Nucleus accumbens (tissue), 56 donors: ENCODE data around the gene EIF4G3.
"Not testable (repeated sequence)": the region's sequence is repeated elsewhere in the genome, so short reads cannot be mapped to it uniquely, and the experiment has no call there.

Experiments
- DNase-seq, 56 donors: peaks; one replicate each; lab custom pipeline; 2025; lab: John Stamatoyannopoulos, UW

Gene EIF4G3

DNA sequence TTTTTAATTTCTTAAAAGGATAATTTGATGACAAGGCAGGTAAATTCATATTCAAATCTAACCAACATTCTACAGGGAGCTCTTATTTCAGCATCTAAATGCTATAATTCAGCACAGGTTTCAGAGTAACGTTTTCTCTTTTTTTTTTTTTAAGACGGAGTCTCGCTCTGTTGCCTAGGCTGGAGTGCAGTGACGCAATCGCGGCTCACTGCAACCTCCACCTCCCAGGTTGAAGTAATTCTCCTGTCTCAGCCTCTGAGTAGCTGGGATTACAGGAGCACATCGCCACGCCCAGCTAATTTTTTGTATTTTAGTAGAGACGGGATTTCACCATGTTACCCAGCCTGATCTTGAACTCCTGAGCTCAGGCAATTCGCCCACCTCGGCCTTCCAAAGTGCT, 66.5 kb downstream of the EIF4G3 start:
- no peak for DNase-seq

DNA sequence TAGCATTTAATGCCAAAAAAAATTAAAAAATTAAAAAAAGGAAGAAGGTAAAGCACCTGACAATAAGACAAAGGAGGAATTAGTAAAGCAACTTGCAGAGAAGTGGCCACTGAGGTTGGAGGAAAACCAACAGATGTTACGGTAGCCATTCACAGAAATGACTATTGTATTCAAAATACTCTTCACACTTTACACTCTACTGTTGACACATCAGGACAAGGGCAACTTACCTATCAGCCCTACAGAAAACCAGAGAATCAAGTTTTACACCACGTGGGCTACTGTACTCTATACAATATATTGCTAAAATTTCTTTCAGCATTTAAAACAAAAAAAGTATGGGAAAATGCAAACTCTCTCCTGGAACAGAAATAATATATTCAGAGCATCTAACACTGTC, 70.0 kb downstream of the EIF4G3 start:
- no peak for DNase-seq

GRCh38 chr1:21106238-21106637, 70.5 kb downstream of the EIF4G3 start:
- no peak for DNase-seq

DNA sequence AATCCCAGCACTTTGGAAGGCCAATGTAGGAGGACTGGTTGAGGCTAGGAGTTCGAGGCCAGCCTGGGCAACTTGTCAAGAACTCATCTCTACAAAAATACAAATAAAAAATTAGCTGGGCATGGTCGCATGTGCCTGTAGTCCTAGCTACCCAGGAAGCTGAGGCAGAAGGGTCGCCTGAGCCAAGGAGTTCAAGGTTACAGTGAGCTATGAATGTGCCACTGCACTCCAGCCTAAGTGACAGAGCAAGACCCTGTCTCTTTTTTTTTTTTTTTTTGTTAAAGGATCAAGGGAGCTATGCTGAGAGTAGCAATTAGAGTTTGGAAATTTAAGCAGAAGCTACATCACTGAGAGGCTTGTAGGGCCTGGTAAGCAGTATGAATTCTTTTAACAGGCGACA, 70.9 kb downstream of the EIF4G3 start:
- DNase-seq: no peak

DNA sequence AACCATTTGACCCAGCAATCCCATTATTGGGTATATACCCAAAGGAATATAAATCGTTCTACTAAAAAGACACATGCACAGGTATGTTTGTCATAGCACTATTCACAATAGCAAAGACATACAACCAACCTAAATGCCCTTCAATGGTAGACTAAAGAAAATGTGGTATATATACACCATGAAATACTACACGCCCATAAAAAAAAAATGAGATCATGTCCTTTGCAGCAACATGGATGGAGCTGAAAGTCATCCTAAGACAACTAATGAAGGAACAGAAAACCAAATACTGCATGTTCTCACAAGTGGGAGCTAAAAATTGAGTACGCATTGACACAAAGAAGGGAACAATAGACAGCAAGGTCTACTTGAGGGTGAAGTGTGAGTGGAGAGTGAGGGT, 72.0 kb downstream of the EIF4G3 start:
- no peak for DNase-seq

- no peak for DNase-seq
These were observed 76.2 kb downstream of the EIF4G3 start for GRCh38 chr1:21100481-21100921.

DNA sequence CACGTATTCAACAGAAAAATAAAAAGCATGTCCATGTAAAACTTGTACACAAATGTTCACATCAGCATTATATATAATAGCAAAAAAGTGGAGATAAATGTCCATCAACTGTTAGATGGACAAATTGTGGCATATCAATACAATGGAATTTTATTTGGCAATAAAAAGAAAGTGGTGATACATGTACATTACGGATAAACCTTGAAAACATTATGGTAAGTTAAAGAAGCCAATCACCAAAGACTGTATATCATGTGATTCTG, 76.9 kb downstream of the EIF4G3 start:
- no peak for DNase-seq

DNA sequence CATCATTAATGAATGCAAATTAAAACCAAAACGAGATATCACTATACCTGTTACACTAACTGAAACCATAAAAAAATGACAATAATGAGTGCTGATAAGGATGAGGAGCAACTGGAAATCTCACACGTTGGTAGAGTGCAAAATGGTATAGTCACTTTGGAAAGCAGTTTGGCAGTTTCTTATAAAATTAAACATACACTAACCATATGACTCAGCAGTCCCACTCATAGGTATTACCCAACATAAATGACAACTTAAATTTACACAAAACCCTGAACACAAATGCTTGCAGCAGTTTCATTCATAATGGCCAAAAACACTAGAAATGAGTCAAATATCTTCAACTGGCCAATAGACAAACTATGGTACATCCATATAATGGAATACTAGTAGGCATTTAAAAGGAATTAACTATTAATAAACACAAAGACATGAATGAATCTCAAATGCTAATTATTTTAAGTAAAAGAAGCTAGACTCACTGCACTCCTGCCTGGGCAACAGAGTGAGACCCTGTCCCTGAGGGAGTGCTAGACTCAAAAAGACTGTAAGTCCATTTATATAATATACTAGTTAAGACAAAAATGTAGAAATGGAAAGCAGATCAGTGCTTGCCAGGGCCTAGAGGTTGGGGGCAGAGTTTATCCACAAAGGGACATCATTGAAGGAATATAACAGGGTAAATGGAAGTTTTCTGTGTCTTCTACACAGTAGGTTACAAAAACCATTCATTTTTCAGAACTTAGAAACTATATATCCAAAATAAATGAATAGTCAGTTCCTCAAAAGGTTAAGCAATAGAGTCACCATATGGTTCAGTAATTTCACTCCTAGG, 77.4 kb downstream of the EIF4G3 start:
- DNase-seq: no peak

- DNase-seq: no peak
These were observed 78.3 kb downstream of the EIF4G3 start for GRCh38 chr1:21098186-21098915.

GRCh38 chr1:21097729-21098128, 79.0 kb downstream of the EIF4G3 start:
- no peak for DNase-seq

DNA sequence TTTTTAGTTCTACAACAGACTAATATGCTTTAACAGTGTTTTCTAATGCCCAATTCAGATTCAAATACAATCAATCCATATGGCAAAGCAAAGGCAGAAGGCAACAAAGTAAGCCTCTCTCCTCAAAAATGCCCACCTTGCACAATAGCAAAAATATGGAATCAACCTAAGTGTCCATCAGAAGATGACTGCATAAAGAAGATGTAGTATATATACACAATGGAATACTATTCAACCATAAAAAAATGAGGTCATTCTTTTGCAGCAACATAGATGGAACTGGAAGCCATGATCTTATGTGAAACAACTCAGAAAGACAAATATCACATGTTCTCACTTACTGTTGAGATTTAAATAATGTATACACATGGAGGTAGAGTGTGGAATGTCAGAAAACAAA, 80.7 kb downstream of the EIF4G3 start:
- no peak for DNase-seq

DNA sequence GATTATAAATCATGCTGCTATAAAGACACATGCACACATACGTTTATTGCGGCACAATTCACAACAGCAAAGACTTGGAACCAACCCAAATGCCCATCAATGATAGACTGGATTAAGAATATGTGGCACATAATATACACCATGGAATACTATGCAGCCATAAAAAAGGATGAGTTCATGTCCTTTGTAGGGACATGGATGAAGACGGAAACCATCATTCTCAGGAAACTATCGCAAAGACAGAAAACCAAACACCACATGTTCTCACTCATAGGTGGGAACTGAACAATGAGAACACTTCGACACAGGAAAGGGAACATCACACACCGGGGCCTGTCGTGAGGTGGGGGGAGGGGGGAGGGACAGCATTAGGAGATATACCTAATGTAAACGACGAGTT, 82.4 kb downstream of the EIF4G3 start:
- DNase-seq: not testable (repeated sequence)

DNA sequence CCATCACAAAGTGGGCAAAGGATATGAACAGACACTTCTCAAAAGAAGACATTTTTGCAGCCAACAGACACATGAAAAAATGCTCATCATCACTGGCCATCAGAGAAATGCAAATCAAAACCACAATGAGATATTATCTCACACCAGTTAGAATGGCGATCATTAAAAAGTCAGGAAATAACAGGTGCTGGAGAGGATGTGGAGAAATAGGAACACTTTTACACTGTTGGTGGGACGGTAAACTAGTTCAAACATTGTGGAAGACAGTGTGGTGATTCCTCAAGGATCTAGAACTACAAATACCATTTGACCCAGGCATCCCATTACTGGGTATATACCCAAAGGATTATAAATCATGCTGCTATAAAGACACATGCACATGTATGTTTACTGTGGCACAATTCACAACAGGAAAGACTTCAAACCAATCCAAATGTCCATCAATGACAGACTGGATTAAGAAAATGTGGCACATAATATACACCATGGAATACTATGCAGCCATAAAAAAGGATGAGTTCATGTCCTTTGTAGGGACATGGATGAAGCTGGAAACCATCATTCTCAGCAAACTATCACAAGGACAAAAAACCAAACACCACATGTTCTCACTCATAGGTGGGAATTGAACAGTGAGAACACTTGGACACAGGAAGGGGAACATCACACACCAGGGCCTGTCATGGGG, 83.3 kb downstream of the EIF4G3 start:
- DNase-seq: not testable (repeated sequence)

GRCh38 chr1:21092545-21092944, 84.2 kb downstream of the EIF4G3 start:
- not testable (repeated sequence) for DNase-seq

DNA sequence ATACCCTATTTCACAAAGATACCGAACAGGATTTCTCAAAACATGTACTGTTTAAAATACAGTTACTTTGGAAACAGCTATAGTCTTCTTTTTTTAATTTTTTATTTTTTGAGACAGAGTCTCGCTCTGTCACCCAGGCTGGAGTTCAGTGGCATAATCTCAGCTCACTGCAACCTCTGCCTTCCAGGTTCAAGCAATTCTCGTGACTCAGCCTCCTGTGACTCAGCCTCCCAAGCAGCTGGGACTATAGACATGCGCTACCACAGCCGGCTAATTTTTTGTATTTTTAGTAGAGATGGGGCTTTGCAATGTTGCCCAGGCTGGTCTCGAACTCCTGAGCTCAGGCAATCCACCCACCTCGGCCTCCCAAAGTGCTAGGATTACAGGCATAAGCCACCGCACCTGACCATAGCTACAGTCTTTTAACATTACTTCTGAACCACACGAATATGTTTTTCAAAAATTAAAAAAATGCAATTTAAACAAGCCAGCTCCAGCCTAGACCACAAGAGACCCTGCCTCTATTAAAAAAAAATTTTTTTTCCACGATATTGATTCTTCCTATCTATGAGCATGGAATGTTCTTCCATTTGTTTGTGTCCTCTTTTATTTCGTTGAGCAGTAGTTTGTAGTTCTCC, 85.5 kb downstream of the EIF4G3 start:
- DNase-seq: peak in 10 of 56 donors; percentile 1 to 56 (median 14)

DNA sequence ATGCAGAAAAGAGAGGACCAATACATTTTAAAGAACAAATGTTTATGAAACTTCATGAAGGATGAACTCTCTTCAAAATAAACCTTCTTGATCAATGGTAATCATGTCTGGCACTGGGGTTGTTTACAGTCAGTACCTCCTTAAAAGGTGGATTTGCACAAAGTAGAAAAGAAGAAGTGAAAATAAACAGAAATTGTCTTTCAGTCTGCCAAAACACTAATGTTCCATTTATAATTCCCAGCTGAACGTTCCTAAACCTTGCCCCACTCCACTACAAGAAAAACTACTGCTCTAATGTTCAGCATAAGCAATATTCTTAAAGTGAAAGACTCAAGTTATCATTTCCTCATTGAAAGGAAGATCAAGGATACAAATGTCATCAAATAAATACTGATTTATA, 86.2 kb downstream of the EIF4G3 start:
- DNase-seq: no peak

- no peak for DNase-seq
These were observed 87.0 kb downstream of the EIF4G3 start for GRCh38 chr1:21089731-21090130.

DNA sequence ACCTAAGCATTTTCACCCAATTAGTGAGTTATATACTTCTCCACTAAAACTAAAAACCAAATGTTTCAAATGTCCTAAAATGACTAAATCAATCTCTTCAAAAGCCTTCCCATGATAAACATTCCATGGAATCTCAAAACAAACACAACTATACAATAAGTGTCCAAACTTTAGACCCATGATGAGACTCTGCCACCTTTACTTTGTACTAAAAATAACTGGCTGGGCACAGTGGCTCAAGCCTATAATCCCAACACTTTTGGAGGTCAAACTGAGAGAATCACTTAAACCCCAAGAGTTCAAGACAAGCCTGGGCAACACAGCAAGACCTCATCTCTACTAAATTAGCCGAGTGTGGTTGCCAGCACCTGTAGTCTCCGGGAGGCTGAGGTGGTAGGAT, 87.4 kb downstream of the EIF4G3 start:
- no peak for DNase-seq

- no peak for DNase-seq
These were observed 92.4 kb downstream of the EIF4G3 start for GRCh38 chr1:21084111-21084810.

DNA sequence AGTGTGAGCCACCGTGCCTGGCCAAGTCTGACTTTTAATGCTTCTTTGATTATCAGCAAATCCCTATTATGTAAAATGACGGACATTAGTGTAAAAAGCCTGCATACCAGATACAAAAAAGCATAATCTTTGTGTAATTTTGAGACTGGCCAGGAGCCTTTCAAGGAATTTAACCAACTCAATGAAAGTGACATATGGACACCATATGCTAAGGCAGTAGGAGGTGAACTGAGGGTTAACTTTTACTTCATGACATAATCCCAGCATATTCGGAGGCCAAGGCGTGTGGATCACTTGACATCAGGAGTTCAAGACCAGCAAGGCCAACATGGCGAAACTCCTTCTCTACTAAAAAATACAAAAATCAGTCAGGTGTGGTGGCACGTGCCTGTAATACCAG, 94.6 kb downstream of the EIF4G3 start:
- DNase-seq: no peak

DNA sequence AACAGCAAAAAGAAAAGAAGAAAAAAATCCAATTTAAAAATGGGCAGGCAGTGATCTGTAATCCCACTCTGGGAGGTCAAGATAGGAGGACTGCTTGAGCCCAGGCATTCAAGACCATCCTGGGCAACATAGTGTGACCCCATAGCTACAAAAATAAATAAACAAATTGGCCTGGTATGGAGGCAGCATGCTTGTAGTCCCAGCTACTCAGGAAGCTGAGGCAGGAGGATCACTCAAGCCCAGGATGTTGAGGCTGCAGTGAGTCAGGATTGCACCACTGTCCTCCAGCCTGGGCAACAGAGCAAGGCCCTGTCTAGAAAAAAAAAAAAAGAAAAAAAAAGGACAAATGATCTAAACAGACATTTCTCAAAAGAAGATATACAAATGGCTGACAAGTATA, 99.6 kb downstream of the EIF4G3 start:
- DNase-seq: no peak
